ENCODE data around the gene USP32. TPM values are rescaled to one million over a fixed set of nuclear protein-coding genes. Genes with fewer than 3 reads are reported as not detected.
"Not testable (repeated sequence)": the region's sequence is repeated elsewhere in the genome, so short reads cannot be mapped to it uniquely, and the experiment has no call there.

The USP32 gene
- total RNA-seq, 4 donors from 2014 or later = 14.7 to 86.0 (median 54.8) TPM

DNA sequence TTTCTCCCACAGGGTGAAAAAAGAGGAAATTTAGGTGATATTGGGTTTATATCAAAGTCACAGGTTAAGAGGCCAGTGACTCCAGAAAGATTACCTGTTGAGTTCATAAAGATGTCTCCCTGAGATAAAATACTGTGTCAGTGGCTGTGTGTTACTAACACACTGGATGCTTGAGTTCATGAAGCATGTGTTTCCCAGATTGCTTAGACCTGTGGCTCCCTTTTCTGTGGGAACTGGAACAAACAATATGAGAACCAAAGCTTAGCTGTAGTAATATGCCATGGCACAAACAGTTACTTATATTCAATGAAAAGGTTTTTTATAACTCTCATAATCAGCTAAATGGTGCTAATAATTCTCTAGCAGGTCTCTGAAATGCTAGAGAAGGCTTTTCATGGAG, 180.7 kb downstream of the USP32 start:
- H3K27ac ChIP-seq; H3K36me3 ChIP-seq; DNase-seq; H3K4me1 ChIP-seq; H3K4me3 ChIP-seq; in situ Hi-C loops (cut with MboI; ENCODE audit: low pct_ligation_motif_present in 1 of 4, low pct_unique_long_range_greater_than_20kb in 1 of 4, low sequenced_read_pairs in 3 of 4); intact Hi-C loops (cut with DNase I; ENCODE audit: low total_unique reads); H3K9me3 ChIP-seq; H3K27me3 ChIP-seq: not testable (repeated sequence)

DNA sequence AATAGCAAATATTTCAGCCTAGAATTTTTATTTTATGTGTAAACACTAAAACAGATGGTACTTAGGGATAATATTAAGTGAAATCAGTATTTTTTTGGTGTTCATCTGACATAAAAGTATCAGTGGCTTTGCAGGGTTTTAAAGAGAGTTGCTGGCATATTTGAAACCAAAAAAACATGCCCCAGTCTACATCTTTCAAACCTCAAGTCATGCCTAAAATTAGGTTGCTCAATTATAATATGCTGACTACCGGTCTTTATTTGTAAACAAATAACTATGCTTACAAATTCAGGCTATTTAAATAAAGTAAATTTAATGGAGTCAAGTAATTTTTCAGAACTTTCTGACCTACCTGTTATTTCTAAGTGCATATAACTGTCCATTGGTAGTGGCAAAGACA, 183.6 kb downstream of the USP32 start:
- H3K4me1 ChIP-seq; in situ Hi-C loops (cut with MboI; ENCODE audit: low pct_ligation_motif_present in 1 of 4, low pct_unique_long_range_greater_than_20kb in 1 of 4, low sequenced_read_pairs in 3 of 4); H3K27me3 ChIP-seq; DNase-seq; H3K36me3 ChIP-seq; H3K27ac ChIP-seq; intact Hi-C loops (cut with DNase I; ENCODE audit: low total_unique reads); H3K9me3 ChIP-seq; H3K4me3 ChIP-seq: not testable (repeated sequence)
- WGBS, 2 donors (ENCODE audit: low coverage in 1 of 2) = 100% methylated on average over 1 of the region's 1 CpG

DNA sequence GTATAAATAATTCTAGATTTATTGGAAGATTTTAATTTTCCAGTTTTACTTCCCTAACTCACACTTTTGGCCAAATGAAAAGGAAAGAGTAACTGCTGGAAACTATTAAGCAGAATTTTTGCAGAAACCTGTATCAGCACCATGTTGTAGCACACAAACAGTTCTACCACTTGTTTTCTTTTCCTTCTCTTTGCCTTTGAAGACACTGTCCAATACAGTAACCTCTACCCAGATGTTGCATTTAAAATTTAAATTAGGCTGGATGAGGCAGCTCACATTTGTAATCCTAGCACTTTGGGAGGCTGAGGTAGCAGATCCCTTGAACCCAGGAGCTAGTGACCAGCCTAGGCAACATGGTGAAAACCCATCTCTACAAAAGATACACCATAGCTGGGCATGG, 186.2 kb downstream of the USP32 start:
- H3K27me3 ChIP-seq; H3K36me3 ChIP-seq; H3K4me1 ChIP-seq; H3K27ac ChIP-seq; H3K4me3 ChIP-seq; intact Hi-C loops (cut with DNase I; ENCODE audit: low total_unique reads); DNase-seq; H3K9me3 ChIP-seq; in situ Hi-C loops (cut with MboI; ENCODE audit: low pct_ligation_motif_present in 1 of 4, low pct_unique_long_range_greater_than_20kb in 1 of 4, low sequenced_read_pairs in 3 of 4): not testable (repeated sequence)

GRCh38 chr17:60198630-60199029, 193.3 kb downstream of the USP32 start:
- peaks cover 0 to 11% (median 3%) of the 10 kb centered on the region in 4 donors for H3K4me1 ChIP-seq
- H3K4me3 ChIP-seq; in situ Hi-C loops (cut with MboI; ENCODE audit: low pct_ligation_motif_present in 1 of 4, low pct_unique_long_range_greater_than_20kb in 1 of 4, low sequenced_read_pairs in 3 of 4); H3K27ac ChIP-seq; H3K9me3 ChIP-seq; DNase-seq; H3K27me3 ChIP-seq; H3K36me3 ChIP-seq; intact Hi-C loops (cut with DNase I; ENCODE audit: low total_unique reads): not testable (repeated sequence)
- WGBS, 2 donors (ENCODE audit: low coverage in 1 of 2) = 60% methylated on average over 1 of the region's 1 CpG; no CpG with 5 or more reads in 1 of the 2 donors

- H3K4me3 ChIP-seq; H3K9me3 ChIP-seq; H3K27me3 ChIP-seq; intact Hi-C loops (cut with DNase I; ENCODE audit: low total_unique reads); in situ Hi-C loops (cut with MboI; ENCODE audit: low pct_ligation_motif_present in 1 of 4, low pct_unique_long_range_greater_than_20kb in 1 of 4, low sequenced_read_pairs in 3 of 4): not testable (repeated sequence)
- DNase-seq = peak; percentile 23
- peaks cover 0 to 29% (median 2%) of the 10 kb centered on the region in 4 donors for H3K36me3 ChIP-seq
- peak overlapping the region in 2 of 4 donors; percentile 17 to 22 for H3K27ac ChIP-seq
- 70 to 91% methylated on average over 3 to 4 of the region's 4 CpGs for WGBS, 2 donors (ENCODE audit: low coverage in 1 of 2)
- peaks cover 0 to 14% (median 4%) of the 10 kb centered on the region in 4 donors for H3K4me1 ChIP-seq
Observed at GRCh38 chr17:60194141-60194540, 197.8 kb downstream of the USP32 start.

DNA sequence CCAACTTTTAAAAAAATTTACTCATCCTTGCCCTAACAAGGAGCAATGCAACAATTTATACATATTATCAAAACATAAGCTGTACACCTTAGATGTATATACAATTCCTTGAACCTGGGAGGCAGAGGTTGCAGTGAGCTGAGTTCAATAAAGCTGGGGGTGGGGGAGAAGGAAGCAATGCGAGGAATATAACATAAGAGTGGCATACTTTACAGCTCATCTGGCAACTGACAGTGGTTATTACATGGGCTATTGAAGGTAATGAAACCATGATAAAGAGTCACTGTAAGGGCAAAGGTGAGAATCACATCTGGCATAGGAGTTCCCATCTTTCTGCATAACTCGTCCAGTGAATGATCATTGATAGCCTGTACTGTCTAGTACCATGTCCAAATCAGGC, 198.5 kb downstream of the USP32 start:
- intact Hi-C loops (cut with DNase I; ENCODE audit: low total_unique reads) = no loop called here
- Histone ChIP-seq H3K36me3 (peaks cover 0 to 25% (median 2%) of the 10 kb centered on the region in 4 donors), H3K27me3 (no peaks in the 10 kb centered on the region), H3K4me1 (peaks cover 0 to 18% (median 4%) of the 10 kb centered on the region in 4 donors), H3K9me3 (no peaks in the 10 kb centered on the region), H3K27ac (peak overlapping the region in 2 of 4 donors; percentile 17 to 22), H3K4me3 (no peak overlapping the region)
- in situ Hi-C loops (cut with MboI; ENCODE audit: low pct_ligation_motif_present in 1 of 4, low pct_unique_long_range_greater_than_20kb in 1 of 4, low sequenced_read_pairs in 3 of 4) = no loop called here
- TF ChIP-seq POLR2A (IDR thresholded peaks at IDR 0.05) = no peak
- TF ChIP-seq EP300 (IDR thresholded peaks at IDR 0.05; ENCODE audit: low read depth) = no peak
- TF ChIP-seq, protein P1, sequence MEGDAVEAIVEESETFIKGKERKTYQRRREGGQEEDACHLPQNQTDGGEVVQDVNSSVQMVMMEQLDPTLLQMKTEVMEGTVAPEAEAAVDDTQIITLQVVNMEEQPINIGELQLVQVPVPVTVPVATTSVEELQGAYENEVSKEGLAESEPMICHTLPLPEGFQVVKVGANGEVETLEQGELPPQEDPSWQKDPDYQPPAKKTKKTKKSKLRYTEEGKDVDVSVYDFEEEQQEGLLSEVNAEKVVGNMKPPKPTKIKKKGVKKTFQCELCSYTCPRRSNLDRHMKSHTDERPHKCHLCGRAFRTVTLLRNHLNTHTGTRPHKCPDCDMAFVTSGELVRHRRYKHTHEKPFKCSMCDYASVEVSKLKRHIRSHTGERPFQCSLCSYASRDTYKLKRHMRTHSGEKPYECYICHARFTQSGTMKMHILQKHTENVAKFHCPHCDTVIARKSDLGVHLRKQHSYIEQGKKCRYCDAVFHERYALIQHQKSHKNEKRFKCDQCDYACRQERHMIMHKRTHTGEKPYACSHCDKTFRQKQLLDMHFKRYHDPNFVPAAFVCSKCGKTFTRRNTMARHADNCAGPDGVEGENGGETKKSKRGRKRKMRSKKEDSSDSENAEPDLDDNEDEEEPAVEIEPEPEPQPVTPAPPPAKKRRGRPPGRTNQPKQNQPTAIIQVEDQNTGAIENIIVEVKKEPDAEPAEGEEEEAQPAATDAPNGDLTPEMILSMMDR (IDR thresholded peaks at IDR 0.05) = no peak
- TF ChIP-seq POLR2AphosphoS5 (IDR thresholded peaks at IDR 0.05) = no peak
- no peak for DNase-seq
- WGBS, 2 donors (ENCODE audit: low coverage in 1 of 2) = 55 to 72% methylated on average over 2 of the region's 2 CpGs

GRCh38 chr17:60193032-60193431, 198.9 kb downstream of the USP32 start:
- in situ Hi-C loops (cut with MboI; ENCODE audit: low pct_ligation_motif_present in 1 of 4, low pct_unique_long_range_greater_than_20kb in 1 of 4, low sequenced_read_pairs in 3 of 4); H3K27ac ChIP-seq; H3K27me3 ChIP-seq; DNase-seq; H3K9me3 ChIP-seq; H3K4me3 ChIP-seq; intact Hi-C loops (cut with DNase I; ENCODE audit: low total_unique reads): not testable (repeated sequence)
- peaks cover 0 to 22% (median 2%) of the 10 kb centered on the region in 4 donors for H3K36me3 ChIP-seq
- WGBS, 2 donors (ENCODE audit: low coverage in 1 of 2) = 95 to 97% methylated on average over 3 of the region's 3 CpGs
- H3K4me1 ChIP-seq = peaks cover 0 to 21% (median 5%) of the 10 kb centered on the region in 4 donors

- H3K36me3 ChIP-seq = peaks cover 0 to 23% (median 0%) of the 10 kb centered on the region in 4 donors
- H3K9me3 ChIP-seq; H3K4me3 ChIP-seq; in situ Hi-C loops (cut with MboI; ENCODE audit: low pct_ligation_motif_present in 1 of 4, low pct_unique_long_range_greater_than_20kb in 1 of 4, low sequenced_read_pairs in 3 of 4); H3K27me3 ChIP-seq; intact Hi-C loops (cut with DNase I; ENCODE audit: low total_unique reads); H3K27ac ChIP-seq; DNase-seq: not testable (repeated sequence)
- H3K4me1 ChIP-seq = peaks cover 4 to 40% (median 18%) of the 10 kb centered on the region in 4 donors
- WGBS, 2 donors (ENCODE audit: low coverage in 1 of 2) = 92 to 97% methylated on average over 4 of the region's 4 CpGs
Observed at GRCh38 chr17:60190032-60190431, 201.9 kb downstream of the USP32 start.
